GM21529 (cell line): Measurements from ENCODE around the gene UQCC5.
"Not testable (repeated sequence)": the region's sequence is repeated elsewhere in the genome, so short reads cannot be mapped to it uniquely, and the experiment has no call there.

Source experiments
- ATAC-seq: cut with Tn5 transposase; IDR thresholded peaks from one replicate; pipeline ENCODE4 v1.9.1; 2021; ENCODE audit not compliant: unreplicated experiment

UQCC5 gene

GRCh38 chr3:52521881-52522650 is 14.3 kb upstream of the UQCC5 start:
- no peak for ATAC-seq

DNA sequence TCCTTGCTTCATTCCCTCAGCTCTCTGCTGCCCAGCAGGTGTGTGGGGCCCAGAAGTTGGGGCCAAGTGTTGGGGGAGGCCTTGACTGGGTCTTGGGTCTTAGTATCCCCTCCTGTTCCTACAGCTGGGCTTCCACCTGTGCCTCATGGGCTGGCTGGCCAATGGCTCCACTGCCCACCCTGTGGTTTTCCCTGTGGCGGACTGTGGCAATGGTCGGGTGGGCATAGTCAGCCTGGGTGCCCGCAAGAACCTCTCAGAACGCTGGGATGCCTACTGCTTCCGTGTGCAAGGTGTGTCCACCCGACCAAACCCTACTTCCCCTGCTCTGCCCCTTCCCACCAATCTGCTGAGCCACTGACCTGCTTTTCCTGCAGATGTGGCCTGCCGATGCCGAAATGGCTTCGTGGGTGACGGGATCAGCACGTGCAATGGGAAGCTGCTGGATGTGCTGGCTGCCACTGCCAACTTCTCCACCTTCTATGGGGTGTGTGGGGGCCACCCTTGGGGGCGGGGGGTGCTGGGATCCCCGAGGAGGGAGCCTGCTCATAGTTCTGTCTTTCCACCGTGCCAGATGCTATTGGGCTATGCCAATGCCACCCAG is 13.7 kb upstream of the UQCC5 start:
- no peak for ATAC-seq

DNA sequence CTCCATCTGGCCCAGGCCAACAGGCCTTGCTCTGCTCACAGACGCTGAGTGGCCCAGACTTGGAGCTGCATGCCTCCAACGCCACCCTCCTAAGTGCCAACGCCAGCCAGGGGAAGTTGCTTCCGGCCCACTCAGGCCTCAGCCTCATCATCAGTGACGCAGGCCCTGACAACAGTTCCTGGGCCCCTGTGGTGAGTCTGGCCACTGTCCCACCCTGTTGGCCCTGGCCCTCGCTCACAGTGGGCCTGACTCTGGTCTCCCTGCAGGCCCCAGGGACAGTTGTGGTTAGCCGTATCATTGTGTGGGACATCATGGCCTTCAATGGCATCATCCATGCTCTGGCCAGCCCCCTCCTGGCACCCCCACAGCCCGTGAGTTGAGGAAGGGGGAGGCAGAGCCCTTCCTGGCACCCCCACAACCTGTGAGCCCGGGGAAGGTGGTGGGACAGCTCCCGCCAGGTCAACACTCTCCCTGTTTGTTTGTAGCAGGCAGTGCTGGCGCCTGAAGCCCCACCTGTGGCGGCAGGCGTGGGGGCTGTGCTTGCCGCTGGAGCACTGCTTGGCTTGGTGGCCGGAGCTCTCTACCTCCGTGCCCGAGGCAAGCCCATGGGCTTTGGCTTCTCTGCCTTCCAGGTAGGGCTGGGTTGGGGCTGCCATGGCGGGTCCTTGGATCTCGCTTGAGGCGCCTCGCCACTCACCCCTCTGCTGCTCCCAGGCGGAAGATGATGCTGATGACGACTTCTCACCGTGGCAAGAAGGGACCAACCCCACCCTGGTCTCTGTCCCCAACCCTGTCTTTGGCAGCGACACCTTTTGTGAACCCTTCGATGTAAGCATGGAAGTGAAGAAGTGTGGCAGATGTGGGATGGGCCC is 12.8 kb upstream of the UQCC5 start:
- no peak for ATAC-seq

GRCh38 chr3:52524258-52524751 is 12.1 kb upstream of the UQCC5 start:
- ATAC-seq, result no peak

DNA sequence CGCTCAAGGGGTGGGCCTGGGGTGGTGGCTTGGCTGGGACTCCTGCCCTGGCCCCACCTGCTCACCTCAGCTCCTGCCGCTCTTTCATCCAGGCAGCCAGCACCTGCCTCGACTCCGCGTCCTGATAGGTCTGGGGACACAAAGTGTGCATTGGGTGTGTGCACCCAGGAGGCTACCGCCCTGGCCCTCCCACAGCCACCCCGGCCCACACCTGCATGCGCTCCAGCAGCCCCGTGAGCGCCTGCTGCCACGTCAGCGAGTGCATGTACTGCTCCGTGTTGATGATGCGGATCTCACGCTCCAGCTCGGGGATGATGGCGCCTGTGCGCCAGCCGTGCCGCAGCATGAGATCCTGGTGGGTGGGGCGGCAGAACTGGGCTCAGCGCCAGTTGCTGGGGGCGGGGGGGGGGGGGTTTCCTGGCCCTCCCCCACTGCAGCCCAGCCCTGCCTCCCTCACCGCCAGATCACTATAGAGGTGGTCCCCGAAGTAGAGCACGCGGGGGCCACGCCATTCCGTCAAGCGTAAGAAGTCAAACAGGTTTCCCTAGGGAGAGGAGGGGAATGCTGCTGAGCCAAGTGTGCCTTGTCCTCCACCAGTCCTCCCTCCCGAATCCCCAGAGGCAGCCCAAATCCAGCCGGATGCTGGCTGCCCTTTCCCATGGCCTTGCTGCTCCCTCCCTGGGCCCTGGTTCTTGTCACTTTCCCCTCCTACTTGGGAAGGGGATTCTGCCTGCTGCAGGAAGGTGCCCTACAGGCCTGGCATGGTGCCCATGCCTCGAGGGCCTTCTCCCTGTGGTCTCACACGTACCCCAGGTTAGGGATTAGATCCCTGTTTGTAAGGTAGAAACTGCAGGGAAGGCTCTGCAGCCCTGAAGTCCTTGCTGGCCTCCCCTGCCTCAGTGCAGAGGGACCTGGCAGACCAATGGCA is 11.4 kb upstream of the UQCC5 start:
- no peak for ATAC-seq

DNA sequence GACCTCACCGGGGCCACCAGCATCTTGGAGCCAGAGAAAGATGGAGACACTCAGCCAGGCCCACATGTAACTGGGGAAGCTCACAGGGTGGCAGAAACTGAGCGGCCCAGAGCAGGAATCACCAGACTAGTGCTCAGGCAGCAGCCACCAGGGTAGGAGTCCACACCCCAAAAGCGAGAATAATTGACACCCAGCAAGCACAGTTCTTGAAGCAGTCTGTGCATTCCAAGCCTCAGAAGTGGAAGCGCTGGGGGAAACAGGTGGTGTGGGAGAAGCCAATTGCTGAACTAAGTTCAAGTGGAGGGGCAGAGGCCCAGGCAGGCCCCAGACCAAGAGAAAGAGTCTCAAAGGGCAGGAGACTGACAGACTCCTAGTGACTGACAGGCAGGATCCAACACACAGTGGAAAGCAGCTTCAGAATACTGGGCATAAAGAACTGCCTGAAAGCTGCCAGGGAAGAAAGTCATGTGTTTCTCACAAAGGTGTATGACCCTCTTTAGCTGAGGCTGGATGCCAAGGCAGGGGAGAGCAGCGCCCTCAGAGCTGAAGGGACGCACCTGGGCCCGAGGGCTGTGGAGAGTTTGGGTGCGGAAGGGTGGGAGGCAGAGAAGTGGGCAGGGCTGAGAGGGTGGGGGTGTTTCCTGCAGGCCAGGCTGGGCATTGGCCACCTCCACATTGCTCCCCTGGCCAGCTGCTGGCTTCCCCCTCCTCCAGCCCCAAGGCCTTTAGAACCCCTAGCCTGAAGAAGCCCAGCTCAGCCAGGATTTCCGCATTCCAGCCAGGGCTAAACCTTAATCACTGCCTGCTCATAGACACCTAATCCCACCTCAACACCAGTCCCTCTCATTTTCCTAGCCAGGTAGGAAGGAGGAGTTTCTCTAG is 10.5 kb upstream of the UQCC5 start:
- ATAC-seq, result no peak

DNA sequence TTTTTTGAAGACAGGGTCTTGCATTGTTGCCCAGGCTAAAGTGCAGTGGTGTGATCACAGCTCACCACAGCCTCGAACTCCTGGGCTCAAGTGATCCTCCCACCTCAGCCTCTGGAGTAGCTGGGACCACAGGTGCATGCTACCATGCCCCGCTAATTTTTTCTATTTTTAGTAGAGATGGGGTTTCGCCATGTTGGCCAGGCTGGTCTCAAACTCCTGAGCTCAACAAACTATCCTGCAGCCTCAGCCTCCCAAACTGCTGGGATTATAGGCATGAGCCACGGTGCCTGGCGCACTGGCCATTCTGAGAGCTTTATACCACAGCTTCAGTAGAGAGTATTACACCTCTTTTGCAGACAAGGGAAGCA is 9.8 kb upstream of the UQCC5 start:
- ATAC-seq, result not testable (repeated sequence)

GRCh38 chr3:52527039-52527731 is 9.2 kb upstream of the UQCC5 start:
- no peak for ATAC-seq

DNA sequence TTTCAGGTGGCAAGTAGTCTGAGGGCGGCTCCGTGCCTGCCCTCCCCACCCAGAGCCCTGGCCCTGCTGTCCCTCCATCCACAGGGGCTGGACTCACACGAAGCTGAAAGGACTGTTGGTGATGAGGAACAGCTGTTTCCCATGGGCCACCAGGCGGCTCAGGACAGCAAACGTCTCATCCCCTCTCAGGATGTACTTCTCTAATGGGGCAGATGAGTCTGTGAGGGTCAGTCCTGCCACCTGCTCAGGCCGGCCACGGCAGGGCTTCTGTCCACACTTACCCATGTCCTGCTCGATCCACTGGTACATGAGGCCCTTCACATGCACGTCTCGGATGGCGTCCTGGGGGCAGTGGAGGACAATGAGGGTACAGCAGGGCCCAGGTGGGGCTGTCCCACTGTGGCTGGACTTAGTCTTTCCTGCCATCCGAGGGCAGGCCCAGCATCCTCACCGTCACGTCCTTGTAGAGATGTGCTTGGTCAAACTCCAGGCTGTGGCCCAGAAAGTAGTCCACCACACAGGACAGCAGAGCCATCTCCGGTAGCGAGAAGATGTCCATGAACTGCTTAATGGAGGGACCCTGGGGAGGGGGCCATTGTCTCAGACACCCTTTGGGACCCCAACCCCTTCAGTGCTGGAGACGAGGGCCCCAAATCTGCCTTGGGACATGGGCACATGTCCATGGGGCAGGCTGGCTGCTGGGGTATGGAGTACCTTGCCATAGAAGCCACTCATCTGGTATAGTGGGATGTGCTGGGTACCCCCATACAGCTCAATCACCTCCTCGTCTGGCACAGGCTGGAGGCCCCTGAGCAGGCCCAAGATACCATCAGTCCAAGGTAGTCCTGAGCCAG is 8.4 kb upstream of the UQCC5 start:
- no peak for ATAC-seq

DNA sequence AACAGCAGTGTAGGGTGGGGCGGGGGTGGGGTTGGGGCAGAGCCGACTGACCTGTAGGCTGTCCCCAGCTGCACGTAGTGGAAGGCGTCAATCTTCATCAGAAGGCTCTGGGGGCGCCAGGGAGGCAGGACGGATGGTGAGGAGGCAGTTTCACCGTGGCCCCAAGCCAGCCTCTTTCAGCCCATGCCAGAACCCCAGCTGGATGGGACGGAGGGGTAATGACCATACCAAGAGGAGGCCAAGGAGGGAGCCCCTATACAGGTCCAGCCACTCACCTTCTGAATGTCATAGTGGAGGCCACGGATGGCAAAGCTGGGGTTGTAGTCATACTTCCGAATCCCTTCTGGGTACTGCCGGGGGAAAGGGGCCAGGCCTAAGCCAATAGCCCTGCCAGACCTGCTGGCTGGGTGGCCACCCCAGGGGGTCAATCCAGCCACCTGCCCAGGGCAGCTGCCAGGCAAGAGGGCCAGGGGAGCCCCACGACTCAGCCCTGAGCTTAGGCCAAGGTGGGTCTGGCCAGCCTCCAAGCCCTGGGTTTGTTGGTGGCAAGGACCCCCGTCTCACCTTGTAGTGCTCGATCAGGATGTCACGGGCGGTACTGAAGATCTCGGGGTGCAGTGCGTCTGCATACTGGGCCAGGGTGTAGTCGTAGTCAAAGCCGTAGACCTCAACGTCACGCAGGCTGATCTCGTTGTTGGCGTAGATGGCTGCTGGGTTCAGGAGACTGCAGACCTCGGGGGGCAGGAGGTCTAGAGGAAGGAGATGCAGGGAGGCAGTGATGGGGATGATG is 7.6 kb upstream of the UQCC5 start:
- no peak for ATAC-seq

GRCh38 chr3:52529376-52530333 is 6.8 kb upstream of the UQCC5 start:
- no peak for ATAC-seq

DNA sequence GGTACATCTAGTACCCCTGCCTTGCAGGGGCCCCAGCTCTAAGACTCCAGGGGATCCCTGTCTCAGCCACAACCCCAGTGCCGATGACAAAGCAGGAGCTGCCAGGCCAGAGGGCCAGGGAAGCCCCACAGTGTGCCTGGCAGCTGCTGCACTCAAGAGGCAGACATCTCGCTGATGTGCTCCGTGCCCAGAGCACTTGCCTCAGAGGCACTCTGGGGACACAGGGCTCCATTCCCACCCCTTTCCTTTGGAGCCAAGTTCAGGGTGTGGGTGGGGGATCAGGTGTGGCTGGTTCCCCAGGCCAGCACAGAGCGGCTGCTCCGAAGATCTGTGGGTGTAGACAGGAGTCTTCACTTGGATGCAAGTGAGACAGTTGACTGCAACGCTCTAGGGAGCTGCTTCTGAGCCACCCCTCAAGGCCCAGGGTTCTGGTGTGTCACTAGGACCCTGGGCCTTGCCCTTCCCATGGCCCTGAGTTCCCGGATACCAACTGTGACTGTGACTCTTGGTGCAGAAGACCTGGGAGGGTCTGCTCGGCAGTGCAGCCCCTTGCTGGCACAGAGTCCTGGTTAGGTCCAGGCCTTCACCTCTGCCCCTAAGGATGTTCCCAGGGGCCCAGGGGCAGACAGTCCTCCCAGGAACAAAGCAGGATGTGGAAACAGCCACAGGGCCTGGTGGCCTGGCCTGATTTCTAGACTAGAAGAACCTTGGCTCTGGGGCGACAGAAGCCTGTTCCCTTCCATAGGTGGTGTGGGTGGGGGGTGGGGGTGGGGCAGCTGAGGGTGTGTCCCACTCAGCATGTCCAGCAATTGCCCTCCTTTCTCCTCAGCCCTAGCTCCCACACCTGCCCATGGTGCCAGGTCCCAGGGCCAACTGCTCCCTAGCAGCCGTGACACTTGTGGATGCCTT is 5.2 kb upstream of the UQCC5 start:
- no peak for ATAC-seq

GRCh38 chr3:52531860-52532516 is 4.4 kb upstream of the UQCC5 start:
- ATAC-seq, result no peak

- no peak for ATAC-seq
Observed at GRCh38 chr3:52532517-52532837, 3.9 kb upstream of the UQCC5 start.
